HG02642 (cell line): ENCODE results near the gene COL1A1.

Experiments used
- ATAC-seq: cut with Tn5 transposase; IDR thresholded peaks from one replicate; pipeline ENCODE4 v1.9.1; 2021; ENCODE audit warnings: mild to moderate bottlenecking; ENCODE audit not compliant: unreplicated experiment, poor library complexity

The COL1A1 gene

GRCh38 chr17:50146230-50146926 is 55.1 kb downstream of the COL1A1 start:
- ATAC-seq, result no peak

- no peak for ATAC-seq
Observed at GRCh38 chr17:50145532-50146229, 55.8 kb downstream of the COL1A1 start.

- ATAC-seq, result no peak
Observed at GRCh38 chr17:50144845-50145531, 56.4 kb downstream of the COL1A1 start.

- ATAC-seq, result no peak
Observed at GRCh38 chr17:50144355-50144754, 57.1 kb downstream of the COL1A1 start.

- no peak for ATAC-seq
Observed at GRCh38 chr17:50143461-50144176, 57.8 kb downstream of the COL1A1 start.

GRCh38 chr17:50141745-50142110 is 59.7 kb downstream of the COL1A1 start:
- no peak for ATAC-seq

- no peak for ATAC-seq
Observed at GRCh38 chr17:50141026-50141744, 60.2 kb downstream of the COL1A1 start.

- no peak for ATAC-seq
Observed at GRCh38 chr17:50139950-50140885, 61.2 kb downstream of the COL1A1 start.

GRCh38 chr17:50139185-50139783 is 62.1 kb downstream of the COL1A1 start:
- no peak for ATAC-seq

- ATAC-seq, result no peak
Observed at GRCh38 chr17:50137042-50137441, 64.4 kb downstream of the COL1A1 start.

- no peak for ATAC-seq
Observed at GRCh38 chr17:50136096-50136687, 65.2 kb downstream of the COL1A1 start.

GRCh38 chr17:50135316-50136095 is 65.9 kb downstream of the COL1A1 start:
- ATAC-seq, result no peak

GRCh38 chr17:50134206-50135110 is 67.0 kb downstream of the COL1A1 start:
- no peak for ATAC-seq

- ATAC-seq, result no peak
Observed at GRCh38 chr17:50133769-50134099, 67.7 kb downstream of the COL1A1 start.
